ENCODE results near the gene CDK1.

DNA sequence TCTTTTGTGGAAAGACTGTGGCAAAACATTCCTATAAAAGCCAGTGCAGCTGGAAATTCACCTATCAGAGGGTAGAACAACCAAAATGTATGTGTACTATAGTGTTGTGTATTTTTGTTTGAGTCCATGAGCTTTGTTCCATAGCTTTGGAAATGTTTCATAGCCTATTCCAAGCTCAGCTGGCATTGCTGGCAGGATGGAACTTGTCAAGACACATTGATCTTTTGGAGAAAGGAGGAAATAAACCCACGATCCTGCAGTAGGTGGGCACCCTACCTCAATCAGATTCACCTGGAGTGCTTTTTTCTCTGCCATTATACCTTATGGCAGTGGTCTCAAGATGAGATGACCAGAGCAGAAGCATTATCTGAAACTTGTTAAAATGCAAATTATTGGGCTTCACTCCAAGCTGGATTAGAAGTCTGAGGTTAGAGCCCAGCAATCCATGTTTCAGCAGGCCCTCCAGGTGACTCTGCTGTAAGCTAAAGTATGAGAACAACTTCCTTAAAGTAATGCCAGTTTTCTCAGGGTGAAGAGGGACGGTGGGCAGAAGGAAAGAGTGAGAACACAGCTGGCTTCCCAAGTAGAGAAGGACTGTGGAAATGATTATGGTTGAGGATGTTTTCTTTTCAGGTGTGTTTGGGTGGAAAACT, 30.3 kb upstream of the CDK1 start:
- no peak for TF ChIP-seq BHLHE40 (IDR thresholded peaks at IDR 0.05; ENCODE audit: borderline replicate concordance)
- TF ChIP-seq ELF4 (IDR thresholded peaks at IDR 0.05), result no peak
- no peak for TF ChIP-seq TARDBP (IDR thresholded peaks at IDR 0.05)
